HG02571 (cell line): Measurements from ENCODE around the gene USP47.

Source experiments
- ATAC-seq: cut with Tn5 transposase; IDR thresholded peaks from one replicate; pipeline ENCODE4 v1.9.1; 2021; ENCODE audit warnings: mild to moderate bottlenecking, moderate library complexity; ENCODE audit not compliant: unreplicated experiment

USP47 gene

GRCh38 chr11:11931461-11932055 is 89.8 kb downstream of the USP47 start:
- ATAC-seq = no peak

- ATAC-seq = no peak
Measured at GRCh38 chr11:11935536-11935935, 93.8 kb downstream of the USP47 start.

- ATAC-seq = no peak
Measured at GRCh38 chr11:11937433-11937832, 95.7 kb downstream of the USP47 start.

- ATAC-seq = no peak
Measured at GRCh38 chr11:11937957-11938356, 96.2 kb downstream of the USP47 start.

GRCh38 chr11:11940551-11940950 is 98.8 kb downstream of the USP47 start:
- no peak for ATAC-seq

GRCh38 chr11:11942668-11943067 is 100.9 kb downstream of the USP47 start:
- ATAC-seq = no peak

GRCh38 chr11:11944444-11944843 is 102.7 kb downstream of the USP47 start:
- no peak for ATAC-seq

GRCh38 chr11:11946180-11946579 is 104.4 kb downstream of the USP47 start:
- ATAC-seq = no peak

GRCh38 chr11:11946878-11947277 is 105.1 kb downstream of the USP47 start:
- no peak for ATAC-seq

GRCh38 chr11:11947825-11948224 is 106.1 kb downstream of the USP47 start:
- ATAC-seq = no peak

GRCh38 chr11:11948242-11948947 is 106.6 kb downstream of the USP47 start:
- no peak for ATAC-seq

- no peak for ATAC-seq
Measured at GRCh38 chr11:11949482-11949881, 107.7 kb downstream of the USP47 start.

- no peak for ATAC-seq
Measured at GRCh38 chr11:11952036-11952435, 110.3 kb downstream of the USP47 start.

GRCh38 chr11:11956006-11956405 is 114.2 kb downstream of the USP47 start:
- no peak for ATAC-seq

- no peak for ATAC-seq
Measured at GRCh38 chr11:11958403-11959231, 116.8 kb downstream of the USP47 start.

GRCh38 chr11:11959601-11960000 is 117.8 kb downstream of the USP47 start:
- no peak for ATAC-seq

GRCh38 chr11:11960687-11961086 is 118.9 kb downstream of the USP47 start:
- no peak for ATAC-seq

GRCh38 chr11:11961399-11962028 is 119.7 kb downstream of the USP47 start:
- ATAC-seq = no peak

- ATAC-seq = no peak
Measured at GRCh38 chr11:11963067-11963466, 121.3 kb downstream of the USP47 start.

- ATAC-seq = no peak
Measured at GRCh38 chr11:11963842-11964773, 122.3 kb downstream of the USP47 start.
